IMR-90 (cell line): ENCODE measurements around the gene TNFRSF4. TPM values are rescaled to one million over a fixed set of nuclear protein-coding genes. Genes with fewer than 3 reads are reported as not detected.

Experiments used
- ATAC-seq: fragments of 200-7000 bp; cut with Tn5 transposase; 2 replicates; pipeline ENCODE4 v1.9.1; 2020; ENCODE audit warnings: low read depth, mild to moderate bottlenecking, moderate library complexity
- BruUV-seq: library from RNA; stranded (reverse); fragments of 400-500 nt; replicated peaks from 2 replicates; lab custom pipeline; 2021; lab: Mats Ljungman, UMichigan
- CTCF ChIA-PET: fragments of 300-600 bp; formaldehyde crosslinking; extraction: SDS; loops from one replicate; lab custom pipeline; 2021; ENCODE audit warnings: antibody characterized with exemption; lab: Yijun Ruan, JAX
- POLR2A ChIA-PET: fragments of 300-600 bp; sonication (Branson Sonifier 250); formaldehyde crosslinking; loops from one replicate; lab custom pipeline; 2022; ENCODE audit warnings: antibody characterized with exemption; ENCODE audit not compliant: unreplicated experiment; lab: Charles Lee
- DNase-seq: peaks from one replicate; pipeline ENCODE4 v3.0.0; 2013
- H2AFZ ChIP-seq: replicated peaks from 2 replicates; pipeline ENCODE3; 2013; ENCODE audit warnings: low read length, mild to moderate bottlenecking; ENCODE audit not compliant: poor library complexity
- H2AK5ac ChIP-seq: 2 replicates; pipeline ENCODE4 v1.6.1; 2013; ENCODE audit warnings: low read depth, low read length, inconsistent platforms
- H2AK9ac ChIP-seq: replicated peaks from 2 replicates; pipeline ENCODE3; 2013; ENCODE audit warnings: mild to moderate bottlenecking, low read depth, low read length, moderate library complexity; ENCODE audit not compliant: poor library complexity
- H2BK120ac ChIP-seq: 2 replicates; pipeline ENCODE4 v1.6.1; 2013; ENCODE audit warnings: low read depth, low read length, inconsistent platforms
- H2BK15ac ChIP-seq: 3 replicates; pipeline ENCODE4 v1.6.1; 2013; ENCODE audit warnings: low read depth, low read length, inconsistent platforms
- H2BK20ac ChIP-seq: 2 replicates; pipeline ENCODE4 v1.6.1; 2013; ENCODE audit warnings: low read depth, mild to moderate bottlenecking, inconsistent platforms, low read length, moderate library complexity
- H2BK5ac ChIP-seq: 2 replicates; pipeline ENCODE4 v1.6.1; 2013; ENCODE audit warnings: mild to moderate bottlenecking, low read depth, low read length, inconsistent platforms; ENCODE audit not compliant: poor library complexity, severe bottlenecking
- H3K14ac ChIP-seq: replicated peaks from 2 replicates; pipeline ENCODE4 v1.6.1; 2013; ENCODE audit warnings: low read depth, low read length, inconsistent platforms
- H3K18ac ChIP-seq: 2 replicates; pipeline ENCODE4 v1.6.1; 2013; ENCODE audit warnings: low read depth, low read length, control low read depth
- H3K23ac ChIP-seq: 2 replicates; pipeline ENCODE4 v1.6.1; 2013; ENCODE audit warnings: low read depth, low read length, inconsistent platforms
- H3K27ac ChIP-seq: 2 replicates; pipeline ENCODE4 v1.5.1; 2013; ENCODE audit warnings: mild to moderate bottlenecking, control low read depth, low read length; ENCODE audit not compliant: insufficient read depth
- H3K27me3 ChIP-seq: 2 replicates; pipeline ENCODE4 v1.6.1; 2013; ENCODE audit warnings: low read length; ENCODE audit not compliant: control insufficient read depth, insufficient read depth
- H3K36me3 ChIP-seq: 2 replicates; pipeline ENCODE4 v1.6.1; 2013; ENCODE audit warnings: low read length, mixed read lengths; ENCODE audit not compliant: control insufficient read depth, insufficient read depth
- H3K4ac ChIP-seq: 2 replicates; pipeline ENCODE4 v1.6.1; 2013; ENCODE audit warnings: low read depth, low read length, inconsistent platforms
- H3K4me1 ChIP-seq: 2 replicates; pipeline ENCODE4 v1.6.1; 2013; ENCODE audit warnings: low read length, mixed read lengths; ENCODE audit not compliant: control insufficient read depth, insufficient read depth
- H3K4me2 ChIP-seq: 2 replicates; pipeline ENCODE4 v1.6.1; 2013; ENCODE audit warnings: low read depth, mild to moderate bottlenecking, control low read depth, low read length, moderate library complexity
- H3K4me3 ChIP-seq: 2 replicates; pipeline ENCODE4 v1.5.1; 2013; ENCODE audit warnings: low read depth, mild to moderate bottlenecking, control low read depth, low read length, moderate library complexity; ENCODE audit not compliant: insufficient read depth
- H3K56ac ChIP-seq: 2 replicates; pipeline ENCODE4 v1.6.1; 2013; ENCODE audit warnings: low read length, inconsistent platforms; ENCODE audit not compliant: insufficient read depth; ENCODE audit errors: extremely low read depth
- H3K79me1 ChIP-seq, 2 experiments: 2 replicates each; pipeline ENCODE4 v1.6.1; 2013; ENCODE audit warnings: low read length in 2 of 2, inconsistent platforms in 1 of 2, low read depth in 1 of 2
- H3K9ac ChIP-seq: 2 replicates; pipeline ENCODE4 v1.6.1; 2013; ENCODE audit warnings: low read depth, low read length, control low read depth
- H3K9me1 ChIP-seq: 2 replicates; pipeline ENCODE4 v1.6.1; 2013; ENCODE audit warnings: low read length, inconsistent platforms; ENCODE audit not compliant: insufficient read depth
- H3K9me3 ChIP-seq: 2 replicates; pipeline ENCODE4 v1.6.1; 2013; ENCODE audit warnings: low read length; ENCODE audit not compliant: control insufficient read depth, insufficient read depth
- H4K20me1 ChIP-seq: 2 replicates; pipeline ENCODE4 v1.6.1; 2013; ENCODE audit warnings: low read length, inconsistent platforms; ENCODE audit not compliant: insufficient read depth
- H4K5ac ChIP-seq: 2 replicates; pipeline ENCODE4 v1.6.1; 2013; ENCODE audit warnings: mild to moderate bottlenecking, low read depth, low read length, control low read depth
- H4K8ac ChIP-seq, 2 experiments: 2 replicates each; pipeline ENCODE4 v1.6.1; 2013; ENCODE audit warnings: low read depth in 2 of 2, low read length in 2 of 2, control low read depth in 1 of 2, inconsistent platforms in 1 of 2
- H4K91ac ChIP-seq: 2 replicates; pipeline ENCODE4 v1.6.1; 2013; ENCODE audit warnings: low read depth, low read length, inconsistent platforms; ENCODE audit not compliant: insufficient read depth
- MAZ ChIP-seq: IDR thresholded peaks from 2 replicates; pipeline ENCODE4 v1.6.1; 2012; ENCODE audit warnings: low read depth, mild to moderate bottlenecking, low read length, improper control_type of control experiment, moderate library complexity, borderline replicate concordance
- MXI1 ChIP-seq: IDR thresholded peaks from 2 replicates; pipeline ENCODE4 v1.6.1; 2012; ENCODE audit warnings: low read depth, mild to moderate bottlenecking, low read length, moderate library complexity, borderline replicate concordance
- NFE2L2 ChIP-seq: fragments of 150-350 bp; IDR thresholded peaks from 2 replicates; pipeline ENCODE4 v1.6.1; 2016; ENCODE audit warnings: low read depth, mild to moderate bottlenecking, low read length
- WGBS, 2 experiments: methylation state at CpG; one replicate each; pipeline versions ENCODE4 v1.1.5 to v1.1.7; 2013; ENCODE audit warnings: missing lambda C conversion rate in 2 of 2; ENCODE audit not compliant: insufficient read length in 1 of 2; ENCODE audit errors: extremely low coverage in 2 of 2; 5-methylcytosine and 5-hydroxymethylcytosine counted together
- dilution Hi-C: fragments of 300-500 bp; cut with HindIII; formaldehyde crosslinking; loops from one replicate; pipeline ENCODE4 v1.14.3; 2018; ENCODE audit warnings: low sequenced_read_pairs; ENCODE audit not compliant: unreplicated experiment
- in situ Hi-C: fragments of 300-500 bp; cut with MboI; formaldehyde crosslinking; loops from 3 replicates; pipeline ENCODE4 v1.14.3; 2019; ENCODE audit warnings: low sequenced_read_pairs, inconsistent platforms, mixed read lengths
- intact Hi-C: fragments of 100-400 bp; cut with micrococcal nuclease; formaldehyde crosslinking; loops from 2 replicates; pipeline ENCODE4 v1.10.0; 2022
- polyA plus RNA-seq, 3 experiments: library from polyadenylated mRNA; depleted of rRNA; stranded (reverse); fragments of >200 nt; gene quantifications; 2 replicates each; pipeline ENCODE4 v1.2.3, GENCODE V29; 2012; ENCODE audit warnings: low replicate concordance in 1 of 3
- total RNA-seq: library from RNA; depleted of rRNA; stranded (reverse); fragments of >200 nt; gene quantifications from 2 replicates; pipeline ENCODE4 v1.2.3, GENCODE V29; 2012

The TNFRSF4 gene
- total and polyA plus RNA-seq, 2 of the 4 experiments (the other 2 are of a cell fraction) = 0.15 TPM; not detected in 1

DNA sequence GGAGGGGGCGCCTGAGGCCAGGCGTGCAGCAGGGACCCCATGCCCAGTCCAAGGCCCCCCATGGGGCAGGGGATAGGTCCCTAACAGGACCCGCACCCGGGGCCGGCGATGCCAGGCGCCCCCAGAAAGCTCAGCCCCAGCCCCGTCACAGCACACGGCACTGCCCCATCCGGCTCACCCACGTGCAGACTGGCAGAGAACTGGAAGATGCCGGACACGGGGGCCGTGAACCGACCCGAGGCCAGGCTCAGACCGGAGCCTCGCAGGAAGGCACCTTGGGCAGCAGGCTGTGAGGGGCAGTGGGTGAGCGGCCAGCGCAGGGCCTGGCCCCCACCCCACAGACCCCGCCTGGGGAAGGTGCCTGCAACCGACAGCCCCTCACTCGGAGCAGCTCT, 29.3 kb upstream of the TNFRSF4 start:
- Histone ChIP-seq H2BK120ac (no peak overlapping the region), H3K36me3 (peaks cover 2% of the 10 kb centered on the region; the same call in 1 of the 2 replicates), H3K9me1 (no peaks in the 10 kb centered on the region), H4K8ac (no peak overlapping the region), H2AK5ac (no peak overlapping the region), H3K18ac (no peak overlapping the region), H4K5ac (no peak overlapping the region), H4K20me1 (no peaks in the 10 kb centered on the region), H3K14ac (no peak overlapping the region), H2BK5ac (no peak overlapping the region), H3K79me1 (no peaks in the 10 kb centered on the region), H3K23ac (no peak overlapping the region), H3K4ac (no peak overlapping the region), H3K9ac (no peak overlapping the region), H2BK15ac (no peak overlapping the region), H3K9me3 (no peaks in the 10 kb centered on the region), H2AFZ (no peak overlapping the region), H2BK20ac (no peak overlapping the region), H4K91ac (no peak overlapping the region), H3K27me3 (no peaks in the 10 kb centered on the region), H3K4me3 (no peak overlapping the region), H3K4me2 (no peak overlapping the region), H3K27ac (no peak overlapping the region), H2AK9ac (no peak overlapping the region), H3K4me1 (peaks cover 9% of the 10 kb centered on the region), H3K56ac (no peak overlapping the region)
- TF ChIP-seq MAZ (no peak), NFE2L2 (no peak), MXI1 (no peak)
- no TSS peak for BruUV-seq
- CTCF ChIA-PET = no interaction called here
- dilution Hi-C loops = no loop called here
- WGBS, 2 experiments = 93% methylated on average over 12 of the region's 23 CpGs; no CpG with 5 or more reads in 1 of the 2 experiments
- intact Hi-C loops = no loop called here
- POLR2A ChIA-PET = no interaction called here
- in situ Hi-C loops = no loop called here
- DNase-seq (no peak), ATAC-seq (no peak)
